SK-N-SH treated with all-trans-retinoic acid at 6 μM for 48 hours (cell line): ENCODE data around the gene MYO9B.

ENCODE experiments used
- ATAC-seq: fragments of 200-7000 bp; cut with Tn5 transposase; 3 replicates; pipeline ENCODE4 v1.9.1; 2020; ENCODE audit warnings: mild to moderate bottlenecking, moderate library complexity
- BACH2 ChIP-seq: fragments of 250-450 bp; sonication (Bioruptor Pico); IDR thresholded peaks from 2 replicates; pipeline ENCODE4 v1.9.0; 2021; ENCODE audit warnings: mild to moderate bottlenecking, borderline replicate concordance
- CSDC2 ChIP-seq: fragments of 250-450 bp; sonication (Bioruptor Pico); IDR thresholded peaks from 2 replicates; pipeline ENCODE4 v1.5.0; 2020; ENCODE audit warnings: mild to moderate bottlenecking, moderate library complexity
- ESRRG ChIP-seq: fragments of 250-450 bp; sonication (Bioruptor Pico); IDR thresholded peaks from 2 replicates; pipeline ENCODE4 v1.6.1; 2021; ENCODE audit warnings: mild to moderate bottlenecking
- GLIS3 ChIP-seq: fragments of 250-450 bp; sonication (Bioruptor Pico); IDR thresholded peaks from 2 replicates; pipeline ENCODE4 v1.5.0; 2020; ENCODE audit warnings: mild to moderate bottlenecking, moderate library complexity
- ISL1 ChIP-seq: fragments of 250-450 bp; sonication (Bioruptor Pico); IDR thresholded peaks from 2 replicates; pipeline ENCODE4 v2.1.2; 2022; ENCODE audit warnings: mild to moderate bottlenecking, moderate library complexity
- OSR1 ChIP-seq: fragments of 250-450 bp; sonication (Bioruptor Pico); IDR thresholded peaks from 2 replicates; pipeline ENCODE4 v1.8.0; 2022; ENCODE audit warnings: moderate library complexity, mild to moderate bottlenecking, inconsistent platforms
- PPARA ChIP-seq: fragments of 250-450 bp; sonication (Bioruptor Pico); IDR thresholded peaks from 2 replicates; pipeline ENCODE4 v1.5.0; 2020; ENCODE audit warnings: mild to moderate bottlenecking, borderline replicate concordance
- RARB ChIP-seq: fragments of 250-450 bp; sonication (Bioruptor Pico); IDR thresholded peaks from 2 replicates; pipeline ENCODE4 v1.8.0; 2021; ENCODE audit warnings: mild to moderate bottlenecking, moderate library complexity
- SNAI2 ChIP-seq: fragments of 250-450 bp; sonication (Bioruptor Pico); IDR thresholded peaks from 2 replicates; pipeline ENCODE4 v1.5.0; 2020; ENCODE audit warnings: mild to moderate bottlenecking, moderate library complexity
- TCF4 ChIP-seq: fragments of 250-450 bp; sonication (Bioruptor Pico); IDR thresholded peaks from 2 replicates; pipeline ENCODE4 v1.8.0; 2021; ENCODE audit warnings: mild to moderate bottlenecking, moderate library complexity, borderline replicate concordance
- TOX ChIP-seq: fragments of 250-450 bp; sonication (Bioruptor Pico); IDR thresholded peaks from 2 replicates; pipeline ENCODE4 v1.8.0; 2021; ENCODE audit warnings: mild to moderate bottlenecking, moderate library complexity, borderline replicate concordance
- ZC3H10 ChIP-seq: fragments of 250-450 bp; sonication (Bioruptor Pico); IDR thresholded peaks from 2 replicates; pipeline ENCODE4 v1.5.1; 2021; ENCODE audit warnings: mild to moderate bottlenecking, moderate library complexity
- ZFP3 ChIP-seq: fragments of 250-450 bp; sonication (Bioruptor Pico); IDR thresholded peaks from 2 replicates; pipeline ENCODE4 v1.5.0; 2020; ENCODE audit warnings: mild to moderate bottlenecking, moderate library complexity
- ZFP30 ChIP-seq: fragments of 450-650 bp; formaldehyde crosslinking; IDR thresholded peaks from 2 replicates; pipeline ENCODE4 v1.5.0; 2022; ENCODE audit warnings: mild to moderate bottlenecking, moderate library complexity
- ZNF565 ChIP-seq: fragments of 450-650 bp; formaldehyde crosslinking; conservative IDR thresholded peaks from 2 replicates; pipeline ENCODE4 v1.5.0; 2020; ENCODE audit warnings: low read depth, mild to moderate bottlenecking, moderate library complexity
- ZNF70 ChIP-seq: fragments of 450-650 bp; formaldehyde crosslinking; IDR thresholded peaks from 2 replicates; pipeline ENCODE4 v1.5.0; 2020; ENCODE audit warnings: mild to moderate bottlenecking, moderate library complexity
- ZNF8 ChIP-seq: fragments of 450-650 bp; formaldehyde crosslinking; IDR thresholded peaks from 2 replicates; pipeline ENCODE4 v1.5.0; 2020; ENCODE audit warnings: mild to moderate bottlenecking, moderate library complexity
- TF ChIP-seq, protein P1 (sequence below): fragments of 250-450 bp; sonication (Bioruptor Pico); IDR thresholded peaks from 2 replicates; pipeline ENCODE4 v1.8.0; 2020; ENCODE audit warnings: mild to moderate bottlenecking, moderate library complexity, borderline replicate concordance
- TF ChIP-seq, protein P2 (sequence below): fragments of 250-450 bp; sonication (Bioruptor Pico); IDR thresholded peaks from 2 replicates; pipeline ENCODE4 v1.5.1; 2020; ENCODE audit warnings: low read depth, mild to moderate bottlenecking, moderate library complexity
- TF ChIP-seq, protein P3 (sequence below): fragments of 250-450 bp; sonication (Bioruptor Pico); IDR thresholded peaks from 2 replicates; pipeline ENCODE4 v1.5.0; 2020; ENCODE audit warnings: mild to moderate bottlenecking, moderate library complexity
- TF ChIP-seq, protein P4 (sequence below): fragments of 250-450 bp; sonication (Bioruptor Pico); IDR thresholded peaks from 2 replicates; pipeline ENCODE4 v1.8.0; 2021; ENCODE audit warnings: low read depth, mild to moderate bottlenecking, moderate library complexity, borderline replicate concordance
- TF ChIP-seq, protein P5 (sequence below): fragments of 250-450 bp; sonication (Bioruptor Pico); IDR thresholded peaks from 2 replicates; pipeline ENCODE4 v1.5.1; 2021; ENCODE audit warnings: mild to moderate bottlenecking, moderate library complexity

The MYO9B gene

DNA sequence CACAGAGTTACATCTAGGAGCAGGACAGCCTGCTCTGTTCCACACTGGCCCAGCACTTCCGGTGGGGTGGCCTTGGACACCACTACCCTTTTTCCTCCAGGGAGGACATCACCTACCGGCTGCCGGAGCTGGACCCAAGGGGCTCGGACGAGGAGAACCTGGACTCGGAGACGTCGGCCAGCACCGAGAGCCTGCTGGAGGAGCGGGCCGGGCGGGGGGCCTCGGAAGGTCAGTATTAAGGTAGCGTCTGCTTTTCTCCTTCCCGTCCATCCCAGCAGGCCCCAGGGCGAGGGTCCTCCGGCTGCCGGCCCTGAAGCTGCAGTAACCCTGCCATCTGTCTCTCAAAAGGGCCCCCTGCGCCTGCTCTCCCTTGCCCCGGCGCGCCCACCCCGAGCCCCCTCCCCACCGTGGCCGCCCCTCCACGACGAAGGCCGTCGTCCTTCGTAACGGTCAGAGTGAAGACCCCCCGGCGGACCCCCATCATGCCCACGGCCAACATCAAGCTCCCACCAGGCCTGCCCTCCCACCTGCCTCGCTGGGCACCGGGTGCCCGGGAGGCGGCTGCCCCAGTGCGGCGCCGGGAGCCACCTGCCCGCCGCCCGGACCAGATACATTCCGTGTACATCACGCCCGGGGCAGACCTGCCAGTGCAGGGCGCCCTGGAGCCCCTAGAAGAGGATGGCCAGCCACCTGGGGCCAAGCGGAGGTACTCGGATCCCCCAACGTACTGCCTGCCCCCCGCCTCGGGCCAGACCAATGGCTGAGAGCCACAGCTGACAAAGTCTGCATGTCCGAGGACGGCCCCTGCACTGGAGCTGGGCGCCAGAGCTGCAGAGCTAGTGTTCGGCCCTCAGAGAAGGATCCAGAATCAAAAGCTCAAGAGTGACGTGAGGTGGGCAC lies 136.2 kb downstream of the MYO9B start:
- TF ChIP-seq ESRRG (CRISPR knock-in tag) = no peak
- TF ChIP-seq ZNF70 = no peak
- TF ChIP-seq ZFP30 (CRISPR knock-in tag) = no peak
- TF ChIP-seq, protein P1, sequence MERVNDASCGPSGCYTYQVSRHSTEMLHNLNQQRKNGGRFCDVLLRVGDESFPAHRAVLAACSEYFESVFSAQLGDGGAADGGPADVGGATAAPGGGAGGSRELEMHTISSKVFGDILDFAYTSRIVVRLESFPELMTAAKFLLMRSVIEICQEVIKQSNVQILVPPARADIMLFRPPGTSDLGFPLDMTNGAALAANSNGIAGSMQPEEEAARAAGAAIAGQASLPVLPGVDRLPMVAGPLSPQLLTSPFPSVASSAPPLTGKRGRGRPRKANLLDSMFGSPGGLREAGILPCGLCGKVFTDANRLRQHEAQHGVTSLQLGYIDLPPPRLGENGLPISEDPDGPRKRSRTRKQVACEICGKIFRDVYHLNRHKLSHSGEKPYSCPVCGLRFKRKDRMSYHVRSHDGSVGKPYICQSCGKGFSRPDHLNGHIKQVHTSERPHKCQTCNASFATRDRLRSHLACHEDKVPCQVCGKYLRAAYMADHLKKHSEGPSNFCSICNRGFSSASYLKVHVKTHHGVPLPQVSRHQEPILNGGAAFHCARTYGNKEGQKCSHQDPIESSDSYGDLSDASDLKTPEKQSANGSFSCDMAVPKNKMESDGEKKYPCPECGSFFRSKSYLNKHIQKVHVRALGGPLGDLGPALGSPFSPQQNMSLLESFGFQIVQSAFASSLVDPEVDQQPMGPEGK (CRISPR knock-in tag) = no peak
- no peak for TF ChIP-seq TCF4 (CRISPR knock-in tag)
- TF ChIP-seq OSR1 (CRISPR knock-in tag) = no peak
- no peak for TF ChIP-seq RARB (CRISPR knock-in tag)
- no peak for TF ChIP-seq PPARA (CRISPR knock-in tag)
- no peak for TF ChIP-seq ZC3H10 (CRISPR knock-in tag)
- TF ChIP-seq ISL1 (CRISPR knock-in tag) = no peak
- no peak for TF ChIP-seq TOX (CRISPR knock-in tag)
- no peak for TF ChIP-seq SNAI2 (CRISPR knock-in tag)
- TF ChIP-seq, protein P2, sequence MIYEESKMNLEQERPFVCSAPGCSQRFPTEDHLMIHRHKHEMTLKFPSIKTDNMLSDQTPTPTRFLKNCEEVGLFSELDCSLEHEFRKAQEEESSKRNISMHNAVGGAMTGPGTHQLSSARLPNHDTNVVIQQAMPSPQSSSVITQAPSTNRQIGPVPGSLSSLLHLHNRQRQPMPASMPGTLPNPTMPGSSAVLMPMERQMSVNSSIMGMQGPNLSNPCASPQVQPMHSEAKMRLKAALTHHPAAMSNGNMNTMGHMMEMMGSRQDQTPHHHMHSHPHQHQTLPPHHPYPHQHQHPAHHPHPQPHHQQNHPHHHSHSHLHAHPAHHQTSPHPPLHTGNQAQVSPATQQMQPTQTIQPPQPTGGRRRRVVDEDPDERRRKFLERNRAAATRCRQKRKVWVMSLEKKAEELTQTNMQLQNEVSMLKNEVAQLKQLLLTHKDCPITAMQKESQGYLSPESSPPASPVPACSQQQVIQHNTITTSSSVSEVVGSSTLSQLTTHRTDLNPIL = no peak
- TF ChIP-seq CSDC2 (CRISPR knock-in tag) = no peak
- TF ChIP-seq ZNF565 (CRISPR knock-in tag) = no peak
- TF ChIP-seq, protein P3, sequence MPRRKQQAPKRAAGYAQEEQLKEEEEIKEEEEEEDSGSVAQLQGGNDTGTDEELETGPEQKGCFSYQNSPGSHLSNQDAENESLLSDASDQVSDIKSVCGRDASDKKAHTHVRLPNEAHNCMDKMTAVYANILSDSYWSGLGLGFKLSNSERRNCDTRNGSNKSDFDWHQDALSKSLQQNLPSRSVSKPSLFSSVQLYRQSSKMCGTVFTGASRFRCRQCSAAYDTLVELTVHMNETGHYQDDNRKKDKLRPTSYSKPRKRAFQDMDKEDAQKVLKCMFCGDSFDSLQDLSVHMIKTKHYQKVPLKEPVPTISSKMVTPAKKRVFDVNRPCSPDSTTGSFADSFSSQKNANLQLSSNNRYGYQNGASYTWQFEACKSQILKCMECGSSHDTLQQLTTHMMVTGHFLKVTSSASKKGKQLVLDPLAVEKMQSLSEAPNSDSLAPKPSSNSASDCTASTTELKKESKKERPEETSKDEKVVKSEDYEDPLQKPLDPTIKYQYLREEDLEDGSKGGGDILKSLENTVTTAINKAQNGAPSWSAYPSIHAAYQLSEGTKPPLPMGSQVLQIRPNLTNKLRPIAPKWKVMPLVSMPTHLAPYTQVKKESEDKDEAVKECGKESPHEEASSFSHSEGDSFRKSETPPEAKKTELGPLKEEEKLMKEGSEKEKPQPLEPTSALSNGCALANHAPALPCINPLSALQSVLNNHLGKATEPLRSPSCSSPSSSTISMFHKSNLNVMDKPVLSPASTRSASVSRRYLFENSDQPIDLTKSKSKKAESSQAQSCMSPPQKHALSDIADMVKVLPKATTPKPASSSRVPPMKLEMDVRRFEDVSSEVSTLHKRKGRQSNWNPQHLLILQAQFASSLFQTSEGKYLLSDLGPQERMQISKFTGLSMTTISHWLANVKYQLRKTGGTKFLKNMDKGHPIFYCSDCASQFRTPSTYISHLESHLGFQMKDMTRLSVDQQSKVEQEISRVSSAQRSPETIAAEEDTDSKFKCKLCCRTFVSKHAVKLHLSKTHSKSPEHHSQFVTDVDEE (CRISPR knock-in tag) = no peak
- TF ChIP-seq, protein P4, sequence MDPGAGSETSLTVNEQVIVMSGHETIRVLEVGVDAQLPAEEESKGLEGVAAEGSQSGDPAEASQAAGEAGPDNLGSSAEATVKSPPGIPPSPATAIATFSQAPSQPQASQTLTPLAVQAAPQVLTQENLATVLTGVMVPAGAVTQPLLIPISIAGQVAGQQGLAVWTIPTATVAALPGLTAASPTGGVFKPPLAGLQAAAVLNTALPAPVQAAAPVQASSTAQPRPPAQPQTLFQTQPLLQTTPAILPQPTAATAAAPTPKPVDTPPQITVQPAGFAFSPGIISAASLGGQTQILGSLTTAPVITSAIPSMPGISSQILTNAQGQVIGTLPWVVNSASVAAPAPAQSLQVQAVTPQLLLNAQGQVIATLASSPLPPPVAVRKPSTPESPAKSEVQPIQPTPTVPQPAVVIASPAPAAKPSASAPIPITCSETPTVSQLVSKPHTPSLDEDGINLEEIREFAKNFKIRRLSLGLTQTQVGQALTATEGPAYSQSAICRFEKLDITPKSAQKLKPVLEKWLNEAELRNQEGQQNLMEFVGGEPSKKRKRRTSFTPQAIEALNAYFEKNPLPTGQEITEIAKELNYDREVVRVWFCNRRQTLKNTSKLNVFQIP = no peak
- TF ChIP-seq ZNF8 = no peak
- no peak for TF ChIP-seq ZFP3 (CRISPR knock-in tag)
- no peak for ATAC-seq

DNA sequence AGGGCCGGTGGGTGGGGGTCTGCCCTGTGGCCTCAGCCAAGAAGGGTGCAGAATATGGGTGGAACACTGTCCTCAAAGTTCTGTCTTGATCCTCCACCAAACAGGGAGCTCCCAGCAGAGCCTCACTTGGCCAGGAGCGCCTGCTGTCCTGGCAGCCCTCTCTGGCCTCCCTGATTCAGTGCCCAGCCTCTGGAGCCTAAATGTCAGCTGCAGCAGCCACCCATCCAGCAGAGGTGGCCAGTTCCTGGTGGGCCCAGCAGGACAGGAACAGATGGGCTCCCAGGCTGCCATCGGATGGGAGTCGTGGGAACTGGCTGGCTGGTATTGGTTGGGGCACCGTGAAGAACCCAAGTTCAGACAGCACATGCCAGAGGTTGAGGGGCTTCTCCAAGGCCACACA lies 137.8 kb downstream of the MYO9B start:
- no peak for ATAC-seq
- TF ChIP-seq TCF4 (CRISPR knock-in tag) (no peak), OSR1 (CRISPR knock-in tag) (no peak), GLIS3 (CRISPR knock-in tag) (no peak), ZNF565 (CRISPR knock-in tag) (no peak), ZNF8 (no peak), PPARA (CRISPR knock-in tag) (no peak), ZFP3 (CRISPR knock-in tag) (no peak), ZC3H10 (CRISPR knock-in tag) (no peak), BACH2 (CRISPR knock-in tag) (no peak), TOX (CRISPR knock-in tag) (no peak), ISL1 (CRISPR knock-in tag) (no peak), ZNF70 (no peak), SNAI2 (CRISPR knock-in tag) (no peak)
- TF ChIP-seq, protein P5, sequence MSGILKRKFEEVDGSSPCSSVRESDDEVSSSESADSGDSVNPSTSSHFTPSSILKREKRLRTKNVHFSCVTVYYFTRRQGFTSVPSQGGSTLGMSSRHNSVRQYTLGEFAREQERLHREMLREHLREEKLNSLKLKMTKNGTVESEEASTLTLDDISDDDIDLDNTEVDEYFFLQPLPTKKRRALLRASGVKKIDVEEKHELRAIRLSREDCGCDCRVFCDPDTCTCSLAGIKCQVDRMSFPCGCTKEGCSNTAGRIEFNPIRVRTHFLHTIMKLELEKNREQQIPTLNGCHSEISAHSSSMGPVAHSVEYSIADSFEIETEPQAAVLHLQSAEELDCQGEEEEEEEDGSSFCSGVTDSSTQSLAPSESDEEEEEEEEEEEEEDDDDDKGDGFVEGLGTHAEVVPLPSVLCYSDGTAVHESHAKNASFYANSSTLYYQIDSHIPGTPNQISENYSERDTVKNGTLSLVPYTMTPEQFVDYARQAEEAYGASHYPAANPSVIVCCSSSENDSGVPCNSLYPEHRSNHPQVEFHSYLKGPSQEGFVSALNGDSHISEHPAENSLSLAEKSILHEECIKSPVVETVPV (CRISPR knock-in tag) = no peak
- TF ChIP-seq, protein P3 (CRISPR knock-in tag) = no peak
- TF ChIP-seq, protein P1 (CRISPR knock-in tag) = no peak
- TF ChIP-seq, protein P4 = no peak
